Heart left ventricle (tissue), 13 donors: ENCODE measurements around the gene MYH7.

Experiments used
- POLR2A ChIP-seq, 2 donors: fragments of 450-650 bp; IDR thresholded peaks; one replicate each; pipeline ENCODE4 v1.6.1; 2017; ENCODE audit warnings: antibody characterized with exemption in 2 of 2, mild to moderate bottlenecking in 2 of 2, moderate library complexity in 2 of 2
- TF ChIP-seq, protein P1 (sequence below), 12 donors: fragments of 200-600 bp; sonication (generic) in 4 of 12; IDR thresholded peaks; one replicate each; pipeline versions ENCODE4 v1.5.0 to v1.8.0; 2018 to 2022; ENCODE audit warnings: antibody characterized with exemption in 12 of 12, mild to moderate bottlenecking in 5 of 12
- donor health status: ischemic (EF 13 %, LVEDD 7.1; RV severe dilation, severe dysfunction).
- donor health status: DM: no; HTN: yes; CAD: no.
- donor health status: DM: no; HTN: no; CAD: no.
- donor health status: ischemic (EF 25% LVEDD 6.9; RV normal size, moderate dysfunction).
- donor health status: ischemic (EF 25% LVEDD 5.7; RV mildly dilated, moderate dysfunction).
- donor health status: ischemic (EF 35%, LVEDD 5.7; RV mildly dilated, moderate dysfunction).
- donor health status: nonischemic (EF 11% LVEDD 7.7; RV severe dilation, severe dysfunction).
- donor health status: DM: yes; HTN: yes; CAD: no.
- donor health status: PGD.
- donor health status: ischemic (EF 29% LVEDD 5.4; RV normal size, mild dysfunction).
- donor health status: nonischemic (EF 23%, LVEDD 6.1; RV moderate dilation, normal function).

DNA sequence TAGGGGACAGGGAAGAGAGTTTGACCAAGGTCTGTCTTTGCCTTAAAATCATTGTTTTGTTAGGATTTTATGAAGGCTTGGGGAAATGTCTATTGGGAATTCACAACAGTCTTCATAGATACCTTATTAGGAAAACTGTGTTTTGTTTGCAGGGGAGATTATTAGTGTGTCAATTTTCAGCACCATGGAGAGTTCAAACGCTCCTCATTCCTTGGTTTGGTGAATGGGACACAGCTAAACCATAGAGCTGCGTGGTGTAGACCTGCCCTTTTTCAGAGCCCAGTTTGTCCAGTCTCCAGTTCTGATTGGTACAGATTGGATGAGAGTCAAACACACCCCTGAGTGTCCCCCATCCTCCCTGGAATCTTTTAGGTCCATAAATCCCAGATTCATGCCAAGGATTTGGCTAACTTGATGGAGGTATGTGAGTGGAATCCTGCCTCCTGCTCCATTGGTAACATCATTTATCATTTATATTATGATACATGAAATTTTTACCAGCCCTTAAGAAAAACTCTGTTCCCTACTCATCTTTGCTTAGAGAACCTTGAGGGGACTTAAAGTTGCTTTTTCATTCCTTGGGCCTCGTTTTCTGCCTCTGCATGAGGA is 46.0 kb upstream of the MYH7 start:
- TF ChIP-seq, protein P1, sequence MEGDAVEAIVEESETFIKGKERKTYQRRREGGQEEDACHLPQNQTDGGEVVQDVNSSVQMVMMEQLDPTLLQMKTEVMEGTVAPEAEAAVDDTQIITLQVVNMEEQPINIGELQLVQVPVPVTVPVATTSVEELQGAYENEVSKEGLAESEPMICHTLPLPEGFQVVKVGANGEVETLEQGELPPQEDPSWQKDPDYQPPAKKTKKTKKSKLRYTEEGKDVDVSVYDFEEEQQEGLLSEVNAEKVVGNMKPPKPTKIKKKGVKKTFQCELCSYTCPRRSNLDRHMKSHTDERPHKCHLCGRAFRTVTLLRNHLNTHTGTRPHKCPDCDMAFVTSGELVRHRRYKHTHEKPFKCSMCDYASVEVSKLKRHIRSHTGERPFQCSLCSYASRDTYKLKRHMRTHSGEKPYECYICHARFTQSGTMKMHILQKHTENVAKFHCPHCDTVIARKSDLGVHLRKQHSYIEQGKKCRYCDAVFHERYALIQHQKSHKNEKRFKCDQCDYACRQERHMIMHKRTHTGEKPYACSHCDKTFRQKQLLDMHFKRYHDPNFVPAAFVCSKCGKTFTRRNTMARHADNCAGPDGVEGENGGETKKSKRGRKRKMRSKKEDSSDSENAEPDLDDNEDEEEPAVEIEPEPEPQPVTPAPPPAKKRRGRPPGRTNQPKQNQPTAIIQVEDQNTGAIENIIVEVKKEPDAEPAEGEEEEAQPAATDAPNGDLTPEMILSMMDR (IDR thresholded peaks at IDR 0.05), result no peak
- TF ChIP-seq POLR2A (IDR thresholded peaks at IDR 0.05), result no peak
